ENCODE results near the gene AIG1.
"Not testable (repeated sequence)": the region's sequence is repeated elsewhere in the genome, so short reads cannot be mapped to it uniquely, and the experiment has no call there.

Gene AIG1

DNA sequence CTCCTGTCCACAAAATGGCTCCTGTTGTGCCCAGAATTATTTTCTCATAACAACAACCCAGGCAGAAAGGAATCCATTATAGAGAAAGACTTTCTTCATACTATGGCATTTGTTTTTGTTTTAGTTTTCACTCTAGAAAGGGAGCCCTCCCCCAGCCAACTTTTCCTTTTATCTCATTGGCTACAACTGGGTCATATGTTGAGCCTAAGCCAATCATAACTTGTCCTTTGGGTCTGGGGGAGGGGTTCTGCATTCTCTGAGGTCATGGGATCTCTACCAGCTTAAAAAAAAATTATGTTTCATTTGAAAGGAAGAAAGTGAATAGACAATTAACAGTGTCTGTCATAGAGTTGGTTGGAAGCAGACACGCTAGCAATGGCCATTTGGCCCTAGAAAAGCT lies 177.6 kb downstream of the AIG1 start:
- Histone ChIP-seq H3K36me3 (no peaks in the 10 kb centered on the region), H3K27me3 (no peaks in the 10 kb centered on the region), H3K4me3 (ENCODE audit: low read depth, low read length) (no peak overlapping the region), H3K4me1 (no peaks in the 10 kb centered on the region), H3K9me3 (no peaks in the 10 kb centered on the region)
- no peak for DNase-seq
- TF ChIP-seq, protein P1, sequence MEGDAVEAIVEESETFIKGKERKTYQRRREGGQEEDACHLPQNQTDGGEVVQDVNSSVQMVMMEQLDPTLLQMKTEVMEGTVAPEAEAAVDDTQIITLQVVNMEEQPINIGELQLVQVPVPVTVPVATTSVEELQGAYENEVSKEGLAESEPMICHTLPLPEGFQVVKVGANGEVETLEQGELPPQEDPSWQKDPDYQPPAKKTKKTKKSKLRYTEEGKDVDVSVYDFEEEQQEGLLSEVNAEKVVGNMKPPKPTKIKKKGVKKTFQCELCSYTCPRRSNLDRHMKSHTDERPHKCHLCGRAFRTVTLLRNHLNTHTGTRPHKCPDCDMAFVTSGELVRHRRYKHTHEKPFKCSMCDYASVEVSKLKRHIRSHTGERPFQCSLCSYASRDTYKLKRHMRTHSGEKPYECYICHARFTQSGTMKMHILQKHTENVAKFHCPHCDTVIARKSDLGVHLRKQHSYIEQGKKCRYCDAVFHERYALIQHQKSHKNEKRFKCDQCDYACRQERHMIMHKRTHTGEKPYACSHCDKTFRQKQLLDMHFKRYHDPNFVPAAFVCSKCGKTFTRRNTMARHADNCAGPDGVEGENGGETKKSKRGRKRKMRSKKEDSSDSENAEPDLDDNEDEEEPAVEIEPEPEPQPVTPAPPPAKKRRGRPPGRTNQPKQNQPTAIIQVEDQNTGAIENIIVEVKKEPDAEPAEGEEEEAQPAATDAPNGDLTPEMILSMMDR (IDR thresholded peaks at IDR 0.05; ENCODE audit: low read depth, low read length) = no peak

DNA sequence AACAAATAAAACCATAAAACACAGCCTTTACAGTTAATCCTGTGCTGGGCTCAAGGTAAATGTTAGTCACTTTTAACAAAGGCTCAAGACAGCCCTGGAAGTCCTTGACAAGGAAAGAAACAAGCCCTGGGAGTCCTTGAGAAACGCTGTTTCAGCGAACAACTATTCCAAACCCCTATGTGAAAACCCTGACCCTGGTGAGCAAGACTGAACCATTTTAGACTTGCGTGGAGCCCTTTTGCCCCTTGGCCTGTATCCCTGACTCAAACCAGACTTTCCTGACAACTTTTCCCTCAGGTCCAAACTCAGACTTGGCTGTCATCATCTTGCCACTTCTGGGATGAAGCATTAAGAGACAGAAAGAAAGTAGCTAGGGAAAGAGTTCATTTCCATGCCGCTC lies 180.4 kb downstream of the AIG1 start:
- DNase-seq = no peak
- no peaks in the 10 kb centered on the region for H3K36me3 ChIP-seq
- H3K4me1 ChIP-seq = no peaks in the 10 kb centered on the region
- no peaks in the 10 kb centered on the region for H3K9me3 ChIP-seq
- TF ChIP-seq, protein P1 (IDR thresholded peaks at IDR 0.05; ENCODE audit: low read depth, low read length) = no peak
- no peaks in the 10 kb centered on the region for H3K27me3 ChIP-seq
- H3K4me3 ChIP-seq (ENCODE audit: low read depth, low read length) = no peak overlapping the region

GRCh38 chr6:143241911-143242310 lies 181.2 kb downstream of the AIG1 start:
- Histone ChIP-seq H3K27me3 (no peaks in the 10 kb centered on the region), H3K4me1 (no peaks in the 10 kb centered on the region), H3K9me3 (no peaks in the 10 kb centered on the region), H3K4me3 (ENCODE audit: low read depth, low read length) (no peak overlapping the region), H3K36me3 (no peaks in the 10 kb centered on the region)
- no peak for DNase-seq
- TF ChIP-seq, protein P1 (IDR thresholded peaks at IDR 0.05; ENCODE audit: low read depth, low read length) = no peak

- Histone ChIP-seq H3K36me3 (no peaks in the 10 kb centered on the region), H3K4me1 (no peaks in the 10 kb centered on the region), H3K9me3 (no peaks in the 10 kb centered on the region), H3K4me3 (ENCODE audit: low read depth, low read length) (no peak overlapping the region), H3K27me3 (no peaks in the 10 kb centered on the region)
- TF ChIP-seq, protein P1 (IDR thresholded peaks at IDR 0.05; ENCODE audit: low read depth, low read length) = no peak
- DNase-seq = no peak
These were observed 183.1 kb downstream of the AIG1 start for GRCh38 chr6:143243786-143244185.

DNA sequence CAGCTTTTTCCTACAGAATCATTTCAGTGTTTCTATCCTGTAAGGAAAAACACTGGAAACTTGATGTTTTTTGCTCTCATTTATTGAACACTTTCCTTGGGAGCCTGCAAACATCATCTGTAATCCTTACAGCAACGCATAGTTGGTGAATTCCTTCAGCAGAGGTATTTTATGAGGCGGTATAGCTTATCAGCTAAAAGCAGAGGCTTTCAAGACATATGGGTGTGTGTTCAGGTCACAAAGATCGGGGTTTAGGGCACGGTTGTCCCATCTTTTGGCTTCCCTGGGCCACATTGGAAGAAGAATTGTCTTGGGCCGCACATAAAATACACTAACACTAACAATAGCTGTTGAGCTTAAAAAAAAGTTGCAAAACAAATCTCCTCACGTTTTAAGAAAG lies 185.0 kb downstream of the AIG1 start:
- Histone ChIP-seq H3K36me3 (no peaks in the 10 kb centered on the region), H3K9me3 (no peaks in the 10 kb centered on the region), H3K4me3 (ENCODE audit: low read depth, low read length) (no peak overlapping the region), H3K27me3 (no peaks in the 10 kb centered on the region), H3K4me1 (no peaks in the 10 kb centered on the region)
- TF ChIP-seq, protein P1 (IDR thresholded peaks at IDR 0.05; ENCODE audit: low read depth, low read length) = no peak
- no peak for DNase-seq

DNA sequence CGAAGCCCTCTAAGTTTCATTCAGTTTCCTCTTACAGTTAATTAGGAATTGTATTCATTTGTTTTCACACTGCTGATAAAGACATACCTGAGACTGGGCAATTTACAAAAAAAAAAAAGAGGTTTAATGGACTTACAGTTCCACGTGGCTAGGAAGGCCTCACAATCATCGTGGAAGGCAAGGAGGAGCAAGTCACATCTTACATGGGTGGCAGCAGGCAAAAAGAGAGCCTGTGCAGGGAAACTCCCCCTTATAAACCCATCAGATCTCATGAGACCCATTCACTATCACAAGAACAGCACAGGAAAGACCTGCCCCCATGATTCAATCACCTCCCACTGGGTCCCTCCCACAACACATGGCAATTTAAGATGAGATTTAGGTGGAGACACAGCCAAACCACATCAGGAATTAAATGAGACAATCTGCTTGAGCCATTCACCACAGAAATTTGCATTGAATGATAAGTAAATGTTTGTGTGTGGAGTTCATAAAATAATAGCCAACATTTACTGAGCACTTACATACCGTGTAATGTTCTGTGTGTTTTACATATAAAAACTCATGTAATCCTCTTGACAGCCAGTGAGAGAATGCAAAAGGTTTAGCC lies 185.6 kb downstream of the AIG1 start:
- not testable (repeated sequence) for H3K27me3 ChIP-seq, H3K36me3 ChIP-seq, DNase-seq

DNA sequence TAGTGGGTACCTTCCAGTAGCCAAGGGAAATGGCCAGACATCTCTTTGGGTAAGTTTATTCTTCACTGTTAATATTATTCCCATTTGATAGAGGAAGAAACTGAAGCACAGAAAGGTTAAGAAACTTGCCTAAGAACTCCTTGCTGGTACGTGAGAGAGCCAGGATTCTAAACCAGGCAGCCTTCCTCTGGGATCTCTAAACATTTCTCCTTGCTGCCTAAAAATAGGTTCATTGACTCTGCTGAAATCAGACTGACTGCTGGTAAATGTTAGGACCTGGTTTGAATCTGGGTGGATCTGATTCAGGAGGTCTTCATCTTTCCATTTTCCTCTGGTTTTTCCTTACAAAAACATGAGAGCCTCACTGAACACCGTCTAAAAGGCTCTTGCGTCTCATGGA lies 186.9 kb downstream of the AIG1 start:
- DNase-seq = no peak
- Histone ChIP-seq H3K4me3 (ENCODE audit: low read depth, low read length) (no peak overlapping the region), H3K36me3 (no peaks in the 10 kb centered on the region), H3K4me1 (no peaks in the 10 kb centered on the region), H3K9me3 (no peaks in the 10 kb centered on the region), H3K27me3 (no peaks in the 10 kb centered on the region)
- TF ChIP-seq, protein P1 (IDR thresholded peaks at IDR 0.05; ENCODE audit: low read depth, low read length) = no peak

More for the DNA sequence above, 185.6 kb downstream of the AIG1 start:
- not testable (repeated sequence) for H3K4me1 ChIP-seq; H3K9me3 ChIP-seq; H3K4me3 ChIP-seq (ENCODE audit: low read depth, low read length)

Data from BE2C (cell line).